Measurements from ENCODE around the gene HOXC10.

GRCh38 chr12:54033980-54034784 lies 49.2 kb downstream of the HOXC10 start:
- TF ChIP-seq GATA2 (IDR thresholded peaks at IDR 0.05; ENCODE audit: insufficient read depth, insufficient read length, low read depth, low read length) (no peak), POLR2A (IDR thresholded peaks at IDR 0.05; ENCODE audit: low read depth, low read length) (no peak), MAX (IDR thresholded peaks at IDR 0.05; ENCODE audit: insufficient read depth, insufficient read length) (no peak), POLR2AphosphoS5 (IDR thresholded peaks at IDR 0.05; ENCODE audit: insufficient read depth, low read depth, low read length) (no peak), EZH2 (IDR thresholded peaks at IDR 0.05; ENCODE audit: borderline replicate concordance, low read depth, low read length, severe bottlenecking) (peak; percentile 85), CTCF (IDR thresholded peaks at IDR 0.05; ENCODE audit: extremely low read depth in 1 of 2, insufficient read depth in 1 of 2, low read depth in 1 of 2, low read length in 2 of 2) (no peak), FOS (IDR thresholded peaks at IDR 0.05; ENCODE audit: borderline replicate concordance, insufficient read depth, low read length) (no peak)

Measured in endothelial cell of umbilical vein (primary cell).